ENCODE measurements around the gene MYO7A.

MYO7A gene

GRCh38 chr11:77127920-77128691, at the start of gene MYO7A:
MYO7A (plus strand) TSS chr11:77128246; CDS start chr11:77130635, 2,389 bp downstream.
- no peak for DNase-seq (ENCODE audit: low read depth in 2 of 2)

- DNase-seq (ENCODE audit: low read depth in 2 of 2): no peak
These were observed 48.4 kb upstream of the MYO7A start for GRCh38 chr11:77079666-77080065.

DNA sequence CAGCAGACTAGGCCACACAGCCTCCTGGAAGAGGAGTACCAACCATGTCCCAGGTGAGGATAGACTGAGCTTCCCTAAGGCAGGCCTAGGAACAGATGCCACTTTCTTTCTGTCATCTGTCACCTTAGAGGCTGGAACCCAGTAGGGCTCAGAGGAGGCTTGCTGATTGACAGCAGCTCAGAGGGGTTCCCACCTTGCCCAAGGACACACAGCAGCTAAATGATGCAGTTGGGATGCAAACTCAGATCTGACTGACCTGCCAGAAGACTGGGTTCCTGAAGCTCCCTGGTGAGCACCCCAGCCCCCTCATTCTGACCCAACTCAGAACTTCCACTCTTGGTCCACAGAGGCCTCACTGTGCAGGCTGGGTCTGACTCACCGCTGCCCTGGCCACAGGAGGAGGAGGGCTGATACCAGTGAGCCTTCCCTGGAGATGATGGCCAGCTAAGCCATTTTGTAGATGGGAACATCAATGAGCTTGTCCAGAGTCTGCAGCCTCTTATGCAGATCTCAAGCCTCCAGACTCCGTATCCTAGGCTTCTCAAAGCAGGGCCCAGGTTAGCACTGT, 47.3 kb upstream of the MYO7A start:
- no peak for DNase-seq (ENCODE audit: low read depth in 2 of 2)

DNA sequence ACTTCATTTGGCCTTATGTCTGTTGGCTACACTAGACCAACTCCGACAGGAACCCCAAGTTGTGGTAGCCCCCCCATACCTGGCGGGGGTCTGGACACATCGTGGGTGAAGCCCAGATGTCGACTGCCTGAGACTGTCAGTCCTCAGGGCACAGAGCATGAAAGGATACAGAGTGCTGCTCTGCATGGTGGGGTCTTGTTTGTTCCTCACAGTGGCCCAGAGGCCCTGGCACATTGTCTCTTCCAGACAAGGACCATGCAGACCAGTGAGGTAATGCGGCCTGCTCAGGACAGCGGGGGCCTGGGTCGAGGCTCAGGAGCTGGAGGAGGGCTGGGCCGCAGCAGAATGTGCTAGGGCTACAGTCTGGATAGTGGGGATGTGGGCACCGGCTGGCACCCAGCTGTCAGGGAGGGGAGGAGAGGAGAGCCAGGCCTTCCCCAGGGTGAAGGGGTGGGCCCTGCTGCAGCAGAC, 46.6 kb upstream of the MYO7A start:
- DNase-seq (ENCODE audit: low read depth in 2 of 2): no peak

- DNase-seq (ENCODE audit: low read depth in 2 of 2): no peak
These were observed 45.8 kb upstream of the MYO7A start for GRCh38 chr11:77081976-77082836.

DNA sequence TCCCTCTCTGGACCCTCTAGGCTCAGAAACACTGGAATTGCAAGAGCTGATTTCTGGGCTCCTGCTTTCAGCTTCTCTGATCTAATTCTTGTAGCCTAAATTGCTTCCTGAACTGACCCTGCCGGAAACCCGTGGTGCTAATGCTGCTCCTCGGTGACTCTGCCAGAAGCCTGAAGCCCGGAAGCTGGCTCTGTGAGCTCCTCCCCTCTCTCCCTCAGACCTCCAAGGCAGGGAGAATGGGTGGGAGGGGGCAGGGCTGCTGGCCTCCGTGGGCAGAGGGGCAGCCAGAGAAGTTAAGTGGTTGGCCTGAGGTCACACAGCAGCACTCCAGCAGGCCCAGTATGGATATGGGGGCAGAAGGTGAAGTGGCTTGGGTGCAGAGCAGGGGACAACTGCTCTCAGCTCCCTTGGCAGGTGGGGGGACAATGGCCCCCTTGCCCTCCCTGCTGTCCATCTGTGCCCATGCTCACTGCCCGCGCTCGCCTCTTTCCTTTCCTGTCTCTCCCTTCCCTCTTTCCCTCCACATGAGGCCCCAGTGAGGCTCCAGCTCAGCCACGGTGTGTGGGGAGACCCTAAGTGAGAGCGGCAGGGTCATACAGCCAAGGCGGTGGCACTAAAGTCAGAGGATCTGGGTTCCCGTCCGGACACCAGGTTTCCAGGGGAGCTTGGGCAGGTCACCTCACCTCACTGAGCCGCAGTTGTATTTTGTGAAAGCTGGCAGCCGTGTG, 45.0 kb upstream of the MYO7A start:
- peak in 1 of 2 donors; percentile 28 for DNase-seq (ENCODE audit: low read depth in 2 of 2)

DNA sequence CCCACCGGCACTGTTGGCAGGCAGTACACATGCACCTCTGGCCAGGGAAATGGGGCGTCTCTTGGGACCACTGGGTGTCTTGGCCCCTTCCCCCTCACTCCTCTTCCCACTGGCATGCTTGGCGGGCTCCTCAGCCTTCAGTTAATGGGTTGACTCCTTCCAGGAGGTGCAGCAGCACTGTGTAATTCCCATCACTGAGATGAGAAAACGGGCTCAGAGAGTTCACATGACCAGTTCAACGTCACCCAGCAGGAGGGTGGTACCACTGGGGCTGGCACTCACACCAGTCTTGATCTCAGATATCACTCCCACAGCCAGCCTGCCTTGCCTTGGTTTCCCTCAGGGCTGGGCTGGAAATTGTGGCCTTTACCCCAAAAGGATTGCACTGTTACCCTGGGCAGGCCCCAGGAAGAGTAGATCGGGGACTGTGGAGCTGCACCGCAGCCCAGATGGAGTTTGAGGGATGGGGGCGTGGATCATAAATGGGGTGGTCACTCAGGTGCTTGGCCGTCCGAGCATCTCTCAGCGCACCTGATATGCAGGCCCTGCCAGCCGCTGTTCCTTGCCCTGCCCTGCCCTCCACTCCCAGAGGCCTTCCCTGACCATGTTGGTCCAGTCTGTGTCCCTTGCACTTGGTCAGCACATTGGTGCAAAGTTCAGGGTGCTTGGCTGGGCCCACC, 44.3 kb upstream of the MYO7A start:
- DNase-seq (ENCODE audit: low read depth in 2 of 2): no peak

- DNase-seq (ENCODE audit: low read depth in 2 of 2): no peak
These were observed 43.4 kb upstream of the MYO7A start for GRCh38 chr11:77084581-77085191.

DNA sequence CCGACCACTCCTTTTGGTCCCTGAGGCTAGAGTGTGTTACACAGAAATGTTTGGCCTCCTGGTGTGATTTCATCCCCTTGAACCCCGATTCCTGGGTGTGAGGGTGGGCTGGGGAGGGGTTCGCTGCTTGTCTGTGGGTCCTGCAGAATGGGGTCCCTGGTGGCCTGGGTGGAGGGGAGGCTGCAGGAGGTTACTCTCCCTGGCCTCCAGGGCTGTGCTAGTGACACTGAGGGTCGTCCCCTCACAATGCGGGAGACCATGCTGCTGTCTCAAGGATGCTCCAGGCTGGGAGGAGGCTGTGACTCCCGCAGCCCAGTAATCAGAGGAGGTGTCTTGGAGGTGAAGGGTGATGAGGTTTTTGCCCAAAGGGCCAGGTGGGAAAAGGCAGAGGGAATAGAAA, 42.4 kb upstream of the MYO7A start:
- DNase-seq (ENCODE audit: low read depth in 2 of 2): no peak

GRCh38 chr11:77086521-77087472, 41.2 kb upstream of the MYO7A start:
- no peak for DNase-seq (ENCODE audit: low read depth in 2 of 2)

- no peak for DNase-seq (ENCODE audit: low read depth in 2 of 2)
These were observed 40.3 kb upstream of the MYO7A start for GRCh38 chr11:77087723-77088225.

DNA sequence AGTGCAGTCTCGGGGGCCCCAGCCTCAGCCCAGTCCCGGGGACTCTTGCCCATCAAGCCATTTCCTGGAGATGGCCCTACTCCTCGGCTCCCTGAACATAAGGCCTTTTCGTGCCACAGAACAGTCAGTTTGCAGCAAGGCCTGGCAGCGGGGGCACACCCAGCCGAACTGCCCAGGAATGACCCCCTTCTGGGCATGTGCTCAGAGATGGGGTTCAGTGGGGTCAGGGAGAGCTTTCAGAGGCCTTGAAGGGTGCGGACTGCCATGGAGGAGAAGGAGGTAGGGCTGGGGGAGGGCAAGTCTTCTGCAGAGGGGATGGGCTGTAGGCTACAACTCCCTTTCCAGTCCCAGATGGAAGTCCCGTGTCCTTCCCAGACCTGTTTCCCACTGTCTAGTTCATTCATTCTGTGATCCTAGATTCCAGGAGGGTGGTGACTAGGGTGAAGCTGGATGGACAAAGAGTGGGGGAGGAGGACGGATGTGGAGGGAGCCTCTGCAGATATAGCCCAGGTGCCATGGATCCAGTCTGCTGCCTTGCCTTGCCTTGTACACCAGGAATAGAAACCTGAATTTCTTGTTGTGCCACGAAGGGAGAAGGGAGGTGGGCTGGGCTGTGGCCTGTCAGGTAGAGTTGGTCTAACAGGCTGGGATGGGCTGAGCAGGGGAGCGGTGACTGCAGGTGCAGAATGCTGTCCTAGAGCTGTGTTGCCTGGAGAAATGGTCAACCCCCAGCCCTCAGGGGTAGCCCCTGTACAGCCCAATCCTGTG, 39.6 kb upstream of the MYO7A start:
- DNase-seq (ENCODE audit: low read depth in 2 of 2): no peak

DNA sequence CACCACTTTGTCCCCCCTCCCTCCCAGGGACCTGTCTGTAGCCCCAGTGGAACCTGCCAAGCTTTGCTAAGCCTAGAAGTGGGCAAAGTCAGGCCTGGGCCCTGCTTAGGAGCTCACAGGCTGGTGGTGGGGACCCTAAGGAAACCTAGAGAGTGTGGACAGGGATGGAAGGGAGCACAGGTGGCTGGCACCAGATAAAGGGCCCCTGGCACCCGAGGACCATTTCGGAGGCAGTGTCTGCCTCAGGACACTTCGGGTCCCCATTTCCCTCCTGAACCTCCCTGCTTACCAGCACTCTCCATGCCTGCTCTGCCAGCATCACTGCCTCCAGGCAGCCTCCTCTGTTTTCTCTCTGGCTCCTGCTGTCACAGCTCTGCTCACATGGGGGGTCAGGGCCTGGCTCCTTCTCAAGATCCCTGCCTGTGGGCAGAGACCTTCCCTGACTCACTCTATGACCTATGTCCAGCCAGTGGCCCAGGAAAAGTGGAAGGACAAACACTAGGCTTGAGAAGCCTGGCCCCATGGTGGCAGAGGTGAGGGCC, 39.0 kb upstream of the MYO7A start:
- DNase-seq (ENCODE audit: low read depth in 2 of 2): no peak

- no peak for DNase-seq (ENCODE audit: low read depth in 2 of 2)
These were observed 38.0 kb upstream of the MYO7A start for GRCh38 chr11:77090046-77090372.

DNA sequence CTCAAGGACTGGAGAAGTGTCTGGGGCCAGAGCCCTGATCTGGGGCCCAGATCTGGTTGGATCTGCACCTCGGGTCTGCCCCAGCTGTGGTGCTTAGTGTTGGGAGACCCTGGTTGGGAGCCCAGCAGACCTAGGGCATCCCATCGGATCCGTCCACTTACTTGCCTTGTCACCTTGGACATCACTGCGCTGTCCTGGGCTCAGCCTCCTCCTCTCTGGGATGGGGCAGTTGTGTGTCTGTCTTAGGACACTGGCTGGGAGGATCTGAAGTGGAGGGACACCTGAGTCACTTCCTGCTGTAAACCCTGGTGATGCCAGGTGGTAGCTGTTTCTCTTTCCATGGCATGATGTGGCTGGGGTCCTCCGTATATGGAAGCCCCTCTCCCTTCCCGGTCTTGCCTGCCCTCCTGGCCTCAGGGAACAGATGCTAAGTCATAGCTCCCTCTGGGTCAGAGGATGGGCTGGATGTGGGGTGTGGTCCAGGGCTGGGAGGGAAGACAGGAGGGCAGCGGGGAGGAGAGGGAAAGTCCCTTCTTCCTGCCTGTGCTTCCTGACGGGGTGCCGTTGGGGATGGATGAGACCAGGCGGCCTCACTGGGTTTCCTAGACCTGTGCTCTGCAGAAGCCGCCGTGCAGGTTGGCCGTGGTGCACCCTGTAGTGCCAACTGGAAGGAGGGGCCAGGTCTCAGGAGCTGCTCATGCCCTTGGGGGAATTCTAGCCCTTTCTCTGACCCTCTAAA, 37.5 kb upstream of the MYO7A start:
- DNase-seq (ENCODE audit: low read depth in 2 of 2): no peak

GRCh38 chr11:77091146-77091940, 36.7 kb upstream of the MYO7A start:
- peak; percentile 71 to 79 for DNase-seq (ENCODE audit: low read depth in 2 of 2)

DNA sequence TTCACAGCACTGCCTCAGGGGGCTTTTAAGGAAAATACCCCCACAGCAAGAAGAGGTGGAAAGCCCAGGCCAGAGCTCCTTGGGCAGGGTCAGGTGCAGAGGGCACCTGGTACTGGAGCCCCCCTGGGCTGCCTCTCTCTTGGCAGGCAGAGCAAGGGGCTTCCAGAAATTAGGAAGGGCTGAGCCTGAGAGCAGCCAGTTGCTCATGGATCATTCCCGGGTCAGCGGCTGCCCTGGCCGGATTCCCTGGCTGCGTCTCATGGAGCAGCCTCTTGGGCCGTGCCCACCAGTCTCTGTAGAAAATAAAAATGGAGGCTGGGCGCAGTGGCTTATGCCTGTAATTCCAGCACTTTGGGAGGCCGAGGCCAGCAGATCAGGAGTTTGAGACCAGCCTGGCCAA, 35.7 kb upstream of the MYO7A start:
- DNase-seq (ENCODE audit: low read depth in 2 of 2): no peak
